Endodermal cell (in vitro differentiated cells): ENCODE data around the gene MAP3K1. TPM values are rescaled to one million over a fixed set of nuclear protein-coding genes. Genes with fewer than 3 reads are reported as not detected.

Source experiments
- DNase-seq: peaks from one replicate; pipeline ENCODE4 v3.0.0-alpha.2; 2017
- H3K27ac ChIP-seq: 2 replicates; pipeline ENCODE4 v1.5.1; 2013; ENCODE audit warnings: mild to moderate bottlenecking, low read depth, low read length, moderate library complexity
- H3K27me3 ChIP-seq: 2 replicates; pipeline ENCODE4 v1.6.1; 2013; ENCODE audit warnings: mild to moderate bottlenecking, low read length, moderate library complexity; ENCODE audit not compliant: insufficient read depth, control insufficient read depth, poor library complexity, severe bottlenecking
- H3K36me3 ChIP-seq: 2 replicates; pipeline ENCODE4 v1.7.0; 2013; ENCODE audit warnings: mild to moderate bottlenecking, low read length, moderate library complexity; ENCODE audit not compliant: control insufficient read depth, insufficient read depth
- H3K4me1 ChIP-seq: one replicate; pipeline ENCODE4 v1.7.0; 2013; ENCODE audit warnings: low read length; ENCODE audit not compliant: control insufficient read depth, insufficient read depth
- H3K4me3 ChIP-seq: 2 replicates; pipeline ENCODE4 v1.5.1; 2013; ENCODE audit warnings: mild to moderate bottlenecking, low read length, moderate library complexity
- H3K9ac ChIP-seq: 2 replicates; pipeline ENCODE4 v1.6.1; 2013; ENCODE audit warnings: mild to moderate bottlenecking, low read length, moderate library complexity; ENCODE audit not compliant: poor library complexity, severe bottlenecking; ENCODE audit errors: extremely low read depth
- H3K9me3 ChIP-seq: 2 replicates; pipeline ENCODE4 v1.6.1; 2013; ENCODE audit warnings: mild to moderate bottlenecking, low read length, moderate library complexity; ENCODE audit not compliant: control insufficient read depth
- H3K27ac Mint-ChIP-seq: 2 replicates; pipeline ENCODE4 v1.8.0; 2020; ENCODE audit warnings: mixed read lengths
- H3K27me3 Mint-ChIP-seq: 2 replicates; pipeline ENCODE4 v1.8.0; 2021; ENCODE audit warnings: mild to moderate bottlenecking, mixed read lengths; ENCODE audit not compliant: insufficient read depth
- H3K36me3 Mint-ChIP-seq: 2 replicates; pipeline ENCODE4 v1.8.0; 2020; ENCODE audit warnings: low read depth, mixed read lengths
- H3K4me1 Mint-ChIP-seq: 2 replicates; pipeline ENCODE4 v1.8.0; 2020; ENCODE audit warnings: mixed read lengths
- H3K4me3 Mint-ChIP-seq: 2 replicates; pipeline ENCODE4 v1.8.0; 2020; ENCODE audit warnings: mild to moderate bottlenecking, moderate library complexity, mixed read lengths
- H3K9me3 Mint-ChIP-seq: 2 replicates; pipeline ENCODE4 v1.8.0; 2020; ENCODE audit warnings: mild to moderate bottlenecking, mixed read lengths
- CTCF ChIP-seq: fragments of 200-600 bp; sonication (generic); conservative IDR thresholded peaks from 2 replicates; pipeline ENCODE4 v1.5.0; 2021; ENCODE audit warnings: antibody characterized with exemption, mild to moderate bottlenecking
- WGBS, 2 experiments: methylation state at CpG; one replicate each; pipeline versions ENCODE4 v1.1.5 to v1.1.7; 2013; ENCODE audit warnings: missing lambda C conversion rate in 2 of 2, mixed read lengths in 1 of 2; ENCODE audit not compliant: insufficient coverage in 1 of 2, insufficient read length in 1 of 2; 5-methylcytosine and 5-hydroxymethylcytosine counted together
- total RNA-seq, 2 donors: library from RNA; stranded (reverse); fragmentation: NEBNext Ultra II Directional in 1 of 2; extraction: Animal tissue kit (Norgen Biotek cat#: 25700) in 1 of 2; gene quantifications; 2 replicates in 1 of 2; 3 replicates in 1 of 2; pipeline ENCODE4 v1.2.1, GENCODE V29; 2021

The MAP3K1 gene
- total RNA-seq, 2 donors from 2014 or later: 18.0 to 23.7 TPM

GRCh38 chr5:56829137-56829908 lies 14.0 kb downstream of the MAP3K1 start:
- H3K36me3 Mint-ChIP-seq: no peaks in the 10 kb centered on the region
- no peak for TF ChIP-seq CTCF
- no peaks in the 10 kb centered on the region for H3K9me3 ChIP-seq
- no peaks in the 10 kb centered on the region for H3K36me3 ChIP-seq
- H3K4me1 Mint-ChIP-seq: peaks cover 68% of the 10 kb centered on the region
- H3K27ac ChIP-seq: no peak overlapping the region
- H3K27me3 ChIP-seq: no peaks in the 10 kb centered on the region
- no peaks in the 10 kb centered on the region for H3K27me3 Mint-ChIP-seq
- no peak overlapping the region for H3K4me3 ChIP-seq
- H3K4me1 ChIP-seq: peaks cover 32% of the 10 kb centered on the region
- H3K9me3 Mint-ChIP-seq: no peaks in the 10 kb centered on the region
- H3K27ac Mint-ChIP-seq: no peak overlapping the region
- no peak overlapping the region for H3K9ac ChIP-seq
- H3K4me3 Mint-ChIP-seq: no peak overlapping the region
- no peak for DNase-seq
- WGBS, 2 experiments: 90 to 93% methylated on average over 4 to 11 of the region's 11 CpGs

- H3K27ac Mint-ChIP-seq: no peak overlapping the region
- peaks cover 64% of the 10 kb centered on the region for H3K4me1 Mint-ChIP-seq
- WGBS, 2 experiments: 67% methylated on average over 1 of the region's 1 CpG; no CpG with 5 or more reads in 1 of the 2 experiments
- no peak overlapping the region for H3K27ac ChIP-seq
- no peak overlapping the region for H3K4me3 Mint-ChIP-seq
- no peak overlapping the region for H3K4me3 ChIP-seq
- no peak for TF ChIP-seq CTCF
- no peak for DNase-seq
- H3K4me1 ChIP-seq: peaks cover 28% of the 10 kb centered on the region
- no peaks in the 10 kb centered on the region for H3K9me3 Mint-ChIP-seq
- H3K36me3 ChIP-seq: no peaks in the 10 kb centered on the region
- no peak overlapping the region for H3K9ac ChIP-seq
- H3K27me3 ChIP-seq: no peaks in the 10 kb centered on the region
- H3K27me3 Mint-ChIP-seq: no peaks in the 10 kb centered on the region
- no peaks in the 10 kb centered on the region for H3K36me3 Mint-ChIP-seq
- no peaks in the 10 kb centered on the region for H3K9me3 ChIP-seq
Observed at GRCh38 chr5:56831773-56832172, 16.4 kb downstream of the MAP3K1 start.

GRCh38 chr5:56833325-56833724 lies 18.0 kb downstream of the MAP3K1 start:
- Histone ChIP-seq H3K9me3 (no peaks in the 10 kb centered on the region), H3K9ac (no peak overlapping the region), H3K4me1 (peaks cover 22% of the 10 kb centered on the region), H3K27me3 (no peaks in the 10 kb centered on the region), H3K4me3 (no peak overlapping the region), H3K27ac (no peak overlapping the region), H3K36me3 (no peaks in the 10 kb centered on the region)
- H3K27ac Mint-ChIP-seq: no peak overlapping the region
- peak; percentile 75 for DNase-seq
- WGBS, 2 experiments: 39 to 45% methylated on average over 2 to 4 of the region's 4 CpGs
- H3K4me3 Mint-ChIP-seq: no peak overlapping the region
- peaks cover 64% of the 10 kb centered on the region for H3K4me1 Mint-ChIP-seq
- H3K36me3 Mint-ChIP-seq: no peaks in the 10 kb centered on the region
- H3K27me3 Mint-ChIP-seq: no peaks in the 10 kb centered on the region
- no peaks in the 10 kb centered on the region for H3K9me3 Mint-ChIP-seq
- no peak for TF ChIP-seq CTCF
